OCI-LY7 (cell line): Measurements from ENCODE around the gene PEX10. TPM values are rescaled to one million over a fixed set of nuclear protein-coding genes. Genes with fewer than 3 reads are reported as not detected.

ENCODE experiments used
- BruUV-seq: library from RNA; stranded (reverse); fragments of 400-500 nt; replicated peaks from 2 replicates; lab custom pipeline; 2021; lab: Mats Ljungman, UMichigan
- CTCF ChIA-PET: fragments of 300-600 bp; sonication (Branson Sonifier 250); formaldehyde crosslinking; loops from one replicate; lab custom pipeline; 2022; ENCODE audit warnings: antibody characterized with exemption; ENCODE audit not compliant: unreplicated experiment; lab: Charles Lee
- POLR2A ChIA-PET: fragments of 300-600 bp; sonication (Branson Sonifier 250); formaldehyde crosslinking; loops from one replicate; lab custom pipeline; 2022; ENCODE audit warnings: antibody characterized with exemption; lab: Charles Lee
- DNase-seq: peaks from one replicate; pipeline ENCODE4 v3.0.0-alpha.2; 2015; ENCODE audit warnings: low spot score
- H2AFZ ChIP-seq: fragments of 200-600 bp; sonication (generic), shearing (Covaris generic); 2 replicates; pipeline ENCODE4 v1.6.1; 2014; ENCODE audit warnings: mild to moderate bottlenecking, antibody characterized with exemption, low read length, moderate library complexity
- H3K27ac ChIP-seq: fragments of 200-600 bp; sonication (generic); 2 replicates; pipeline ENCODE4 v1.5.1; 2014; ENCODE audit warnings: mixed run types, low read depth, mild to moderate bottlenecking, moderate library complexity, low read length, inconsistent platforms; ENCODE audit not compliant: poor library complexity, severe bottlenecking
- H3K36me3 ChIP-seq: fragments of 200-600 bp; sonication (generic); 2 replicates; pipeline ENCODE4 v1.6.1; 2014; ENCODE audit warnings: mild to moderate bottlenecking, antibody characterized with exemption, low read length, moderate library complexity, mixed read lengths; ENCODE audit not compliant: insufficient read depth
- H3K4me1 ChIP-seq: fragments of 200-600 bp; sonication (generic); 2 replicates; pipeline ENCODE4 v1.5.1; 2014; ENCODE audit warnings: mild to moderate bottlenecking, low read length; ENCODE audit not compliant: insufficient read depth, poor library complexity, severe bottlenecking
- H3K4me2 ChIP-seq: fragments of 200-600 bp; sonication (generic); 2 replicates; pipeline ENCODE4 v1.6.1; 2014; ENCODE audit warnings: mild to moderate bottlenecking, low read length
- H3K4me3 ChIP-seq: fragments of 200-600 bp; sonication (generic); 2 replicates; pipeline ENCODE4 v1.5.1; 2014; ENCODE audit warnings: mild to moderate bottlenecking, low read depth, low read length; ENCODE audit not compliant: poor library complexity, severe bottlenecking
- H3K79me2 ChIP-seq: fragments of 200-600 bp; sonication (generic); 2 replicates; pipeline ENCODE4 v1.6.1; 2016; ENCODE audit warnings: low read depth, mild to moderate bottlenecking, low read length, moderate library complexity, mixed read lengths; ENCODE audit not compliant: insufficient read depth
- H3K9me2 ChIP-seq: fragments of 200-600 bp; sonication (generic); 2 replicates; pipeline ENCODE4 v1.6.1; 2016; ENCODE audit warnings: mild to moderate bottlenecking, low read length, mixed read lengths; ENCODE audit not compliant: insufficient read depth
- H3K9me3 ChIP-seq: fragments of 200-600 bp; sonication (generic); 2 replicates; pipeline ENCODE4 v1.6.1; 2014; ENCODE audit warnings: mild to moderate bottlenecking, mixed run types, low read length, mixed read lengths
- H4K20me1 ChIP-seq: fragments of 200-600 bp; sonication (generic); 2 replicates; pipeline ENCODE4 v1.6.1; 2014; ENCODE audit warnings: mild to moderate bottlenecking, antibody characterized with exemption, low read length, moderate library complexity, mixed read lengths; ENCODE audit not compliant: insufficient read depth
- EZH2phosphoT487 ChIP-seq: fragments of 200-600 bp; sonication (generic); IDR thresholded peaks from 2 replicates; pipeline ENCODE4 v1.6.1; 2018; ENCODE audit warnings: low read depth, borderline replicate concordance, mild to moderate bottlenecking, mixed run types, antibody characterized with exemption, low read length, moderate library complexity, mixed read lengths
- intact Hi-C: fragments of 100-400 bp; cut with micrococcal nuclease; formaldehyde crosslinking; loops from one replicate; pipeline ENCODE4 v1.10.0; 2022; ENCODE audit not compliant: unreplicated experiment
- total RNA-seq, 2 experiments: library from RNA; depleted of rRNA in 1 of 2; stranded (reverse); fragments of >200 nt in 1 of 2; shearing (Covaris generic) in 1 of 2; gene quantifications; 2 replicates each; pipeline ENCODE4 v1.2.3, GENCODE V29; 2014 to 2022
- TF ChIP-seq, protein P1 (sequence below): fragments of 200-600 bp; sonication (generic); conservative IDR thresholded peaks from 2 replicates; pipeline ENCODE4 v1.5.1; 2014; ENCODE audit warnings: mild to moderate bottlenecking, antibody characterized with exemption, low read length, moderate library complexity, mixed read lengths

PEX10 gene
- total RNA-seq, 2 experiments from 2014 or later, result 23.3 to 24.5 TPM

DNA sequence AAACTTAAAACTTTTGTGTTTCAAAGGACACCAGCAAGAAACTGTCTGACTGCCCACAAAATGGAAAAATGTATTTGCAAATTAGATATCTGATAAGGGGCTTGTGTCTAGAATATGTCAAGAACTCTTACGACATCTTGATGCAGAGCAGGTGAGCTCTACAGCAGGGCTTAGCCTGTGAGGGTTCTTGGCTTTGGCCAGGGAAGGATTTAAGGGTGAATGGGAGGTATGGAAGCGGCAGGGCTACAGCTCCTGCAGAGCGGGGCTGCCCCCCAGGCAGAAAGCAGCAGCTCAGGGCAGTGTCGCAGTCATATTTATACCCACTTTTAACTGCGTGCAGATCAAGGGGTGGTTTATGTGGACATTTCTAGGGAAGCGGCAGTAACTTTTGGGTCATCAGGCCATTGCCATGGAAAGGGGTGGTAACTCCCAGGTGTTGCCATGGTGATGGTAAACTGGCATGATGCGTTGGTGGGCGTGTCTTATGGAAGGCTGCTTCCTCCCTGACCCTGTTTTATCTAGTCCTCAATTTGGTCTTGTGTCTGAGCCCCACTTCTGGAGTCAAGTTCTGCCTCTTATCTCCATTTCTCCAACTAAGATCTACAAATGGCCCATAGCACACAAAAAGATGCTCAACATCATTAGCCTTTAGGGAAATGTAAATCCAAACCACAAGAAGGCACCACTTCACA is 44.2 kb downstream of the PEX10 start:
- intact Hi-C loops, result no loop called here
- CTCF ChIA-PET, result no interaction called here
- H3K9me2 ChIP-seq, result no peaks in the 10 kb centered on the region
- H2AFZ ChIP-seq, result no peak overlapping the region
- no peaks in the 10 kb centered on the region for H3K4me1 ChIP-seq
- H3K4me3 ChIP-seq, result no peak overlapping the region
- H3K4me2 ChIP-seq, result no peak overlapping the region
- H3K9me3 ChIP-seq, result no peaks in the 10 kb centered on the region; the same call in 1 of the 2 replicates
- no TSS peak for BruUV-seq
- POLR2A ChIA-PET, result interaction anchor here (0.6 to 0.7 kb wide), 2 partner anchors 15 to 21 kb away, joined by 3 read pairs; no protein-coding TSS in a partner anchor
- TF ChIP-seq, protein P1, sequence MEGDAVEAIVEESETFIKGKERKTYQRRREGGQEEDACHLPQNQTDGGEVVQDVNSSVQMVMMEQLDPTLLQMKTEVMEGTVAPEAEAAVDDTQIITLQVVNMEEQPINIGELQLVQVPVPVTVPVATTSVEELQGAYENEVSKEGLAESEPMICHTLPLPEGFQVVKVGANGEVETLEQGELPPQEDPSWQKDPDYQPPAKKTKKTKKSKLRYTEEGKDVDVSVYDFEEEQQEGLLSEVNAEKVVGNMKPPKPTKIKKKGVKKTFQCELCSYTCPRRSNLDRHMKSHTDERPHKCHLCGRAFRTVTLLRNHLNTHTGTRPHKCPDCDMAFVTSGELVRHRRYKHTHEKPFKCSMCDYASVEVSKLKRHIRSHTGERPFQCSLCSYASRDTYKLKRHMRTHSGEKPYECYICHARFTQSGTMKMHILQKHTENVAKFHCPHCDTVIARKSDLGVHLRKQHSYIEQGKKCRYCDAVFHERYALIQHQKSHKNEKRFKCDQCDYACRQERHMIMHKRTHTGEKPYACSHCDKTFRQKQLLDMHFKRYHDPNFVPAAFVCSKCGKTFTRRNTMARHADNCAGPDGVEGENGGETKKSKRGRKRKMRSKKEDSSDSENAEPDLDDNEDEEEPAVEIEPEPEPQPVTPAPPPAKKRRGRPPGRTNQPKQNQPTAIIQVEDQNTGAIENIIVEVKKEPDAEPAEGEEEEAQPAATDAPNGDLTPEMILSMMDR, result no peak
- TF ChIP-seq EZH2phosphoT487, result no peak
- no peaks in the 10 kb centered on the region for H3K79me2 ChIP-seq
- no peak for DNase-seq
- no peak overlapping the region for H3K27ac ChIP-seq
- no peaks in the 10 kb centered on the region for H3K36me3 ChIP-seq
- H4K20me1 ChIP-seq, result no peaks in the 10 kb centered on the region

DNA sequence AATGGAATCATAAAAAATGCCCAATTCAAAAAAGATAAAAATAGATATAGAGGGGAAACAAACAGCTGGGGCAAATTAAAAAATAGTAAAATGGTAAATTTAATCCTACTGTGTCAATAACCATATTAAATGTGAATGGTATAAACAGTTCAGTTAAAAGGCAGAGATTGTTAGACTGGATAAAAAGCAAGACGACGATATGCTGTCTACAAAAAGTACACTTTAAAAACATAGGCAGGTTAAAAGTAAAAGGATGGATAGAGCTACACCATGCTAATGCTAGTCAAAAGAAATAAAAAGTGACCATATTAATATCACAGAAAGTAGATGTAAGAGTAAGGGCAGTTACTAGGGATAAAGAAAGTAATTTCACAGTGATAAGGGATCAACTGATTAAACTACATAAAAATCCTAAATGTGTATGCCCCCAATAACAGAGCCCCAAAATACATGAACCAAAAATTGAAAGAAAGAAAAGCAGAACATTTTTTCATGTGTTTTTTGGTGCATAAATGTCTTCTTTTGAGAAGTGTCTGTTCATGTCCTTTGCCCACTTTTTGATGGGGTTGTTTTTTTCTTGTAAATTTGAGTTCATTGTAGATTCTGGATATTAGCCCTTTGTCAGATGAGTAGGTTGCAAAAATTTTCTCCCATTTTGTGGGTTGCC is 48.4 kb downstream of the PEX10 start:
- TF ChIP-seq, protein P1, result no peak
- TF ChIP-seq EZH2phosphoT487, result no peak
- CTCF ChIA-PET, result no interaction called here

More for the DNA sequence above, 48.4 kb downstream of the PEX10 start:
- H4K20me1 ChIP-seq, result no peaks in the 10 kb centered on the region
- DNase-seq, result no peak
- H2AFZ ChIP-seq, result no peak overlapping the region
- H3K9me2 ChIP-seq, result no peaks in the 10 kb centered on the region
- no peaks in the 10 kb centered on the region for H3K4me1 ChIP-seq
- H3K27ac ChIP-seq, result no peak overlapping the region
- POLR2A ChIA-PET, result interaction anchor here (0.6 kb wide), 1 partner anchor 854 kb away, joined by 4 read pairs; no protein-coding TSS in a partner anchor
- H3K36me3 ChIP-seq, result no peaks in the 10 kb centered on the region
- no TSS peak for BruUV-seq
- no peaks in the 10 kb centered on the region; the same call in 1 of the 2 replicates for H3K9me3 ChIP-seq
- no peaks in the 10 kb centered on the region for H3K79me2 ChIP-seq
- intact Hi-C loops, result no loop called here
- no peak overlapping the region for H3K4me3 ChIP-seq
- no peak overlapping the region for H3K4me2 ChIP-seq
